A549 (cell line): ENCODE data around the gene NSD2. TPM values are rescaled to one million over a fixed set of nuclear protein-coding genes. Genes with fewer than 3 reads are reported as not detected.

Experiments used
- ATAC-seq, 2 experiments: fragments of 200-7000 bp in 1 of 2; fragments of >200 bp in 1 of 2; cut with Nextera tagmentation in 1 of 2; cut with Tn5 transposase in 1 of 2; 3 replicates each; pipeline versions ENCODE4 v1.8.0 to v1.9.1; 2018 to 2020; ENCODE audit warnings: mild to moderate bottlenecking in 1 of 2, moderate library complexity in 1 of 2
- CTCF ChIA-PET: fragments of 300-600 bp; sonication (Branson Sonifier 250); formaldehyde crosslinking; extraction: SDS; loops from one replicate; lab custom pipeline; 2021; ENCODE audit warnings: antibody characterized with exemption, inconsistent platforms; lab: Yijun Ruan, JAX
- POLR2A ChIA-PET: fragments of 350-600 bp; formaldehyde crosslinking; extraction: SDS; loops from one replicate; lab custom pipeline; 2021; ENCODE audit warnings: antibody characterized with exemption, inconsistent platforms; lab: Yijun Ruan, JAX
- DNase-seq, 2 experiments: peaks; one replicate each; pipeline versions ENCODE4 v3.0.0 to v3.0.0-alpha.2; 2011 to 2016; ENCODE audit warnings: low read depth in 1 of 2, low spot score in 1 of 2
- FAIRE-seq: peaks from 2 replicates; lab custom pipeline; 2011; peaks lifted over from hg19 to GRCh38; lab: Jason Lieb, UNC
- H3K27ac ChIP-seq, 2 experiments: fragments of >200 bp; sonication (Bioruptor Twin); formaldehyde crosslinking; 3 replicates each; pipeline ENCODE4 v1.5.1; 2016 to 2017
- H3K4me1 ChIP-seq: fragments of >200 bp; sonication (Bioruptor Twin); formaldehyde crosslinking; 3 replicates; pipeline ENCODE4 v1.6.1; 2016
- H3K4me2 ChIP-seq: fragments of >200 bp; sonication (Bioruptor Twin); formaldehyde crosslinking; 3 replicates; pipeline ENCODE4 v1.6.1; 2016
- H3K4me3 ChIP-seq: fragments of >200 bp; sonication (Bioruptor Twin); formaldehyde crosslinking; 3 replicates; pipeline ENCODE4 v1.5.1; 2016
- H3K9me3 ChIP-seq: fragments of >200 bp; sonication (Bioruptor Twin); formaldehyde crosslinking; 3 replicates; pipeline ENCODE4 v1.6.1; 2016
- BHLHE40 ChIP-seq: IDR thresholded peaks from 2 replicates; pipeline ENCODE4 v1.6.1; 2012; ENCODE audit warnings: low read depth, low read length, inconsistent platforms
- CTCF ChIP-seq: fragments of >200 bp; sonication (Bioruptor Twin); formaldehyde crosslinking; IDR thresholded peaks from 3 replicates; pipeline ENCODE4 v1.5.1; 2016
- E2F6 ChIP-seq: IDR thresholded peaks from 2 replicates; pipeline ENCODE4 v1.6.1; 2012; ENCODE audit warnings: low read depth, borderline replicate concordance
- EHMT2 ChIP-seq: fragments of 200-600 bp; sonication (generic); IDR thresholded peaks from 2 replicates; pipeline ENCODE4 v1.6.1; 2016; ENCODE audit warnings: antibody characterized with exemption, low read depth, mild to moderate bottlenecking, moderate library complexity
- ESRRA ChIP-seq: fragments of 150-350 bp; IDR thresholded peaks from 2 replicates; pipeline ENCODE4 v1.6.1; 2014; ENCODE audit warnings: mild to moderate bottlenecking, low read length, borderline replicate concordance
- HEYL ChIP-seq: fragments of 250-450 bp; sonication (Bioruptor Pico); IDR thresholded peaks from 2 replicates; pipeline ENCODE4 v1.8.0; 2021; ENCODE audit warnings: mild to moderate bottlenecking, moderate library complexity
- JUN ChIP-seq, 2 experiments: fragments of >200 bp; sonication (Bioruptor Twin); formaldehyde crosslinking; IDR thresholded peaks; 2 replicates in 1 of 2; 3 replicates in 1 of 2; pipeline ENCODE4 v1.6.1; 2016 to 2017
- KDM1A ChIP-seq: fragments of 200-600 bp; sonication (generic); IDR thresholded peaks from 2 replicates; pipeline ENCODE4 v1.6.1; 2016; ENCODE audit warnings: low read depth, mild to moderate bottlenecking
- KDM5A ChIP-seq: fragments of 200-600 bp; sonication (generic); IDR thresholded peaks from 2 replicates; pipeline ENCODE4 v1.6.1; 2016; ENCODE audit warnings: antibody characterized with exemption, mild to moderate bottlenecking
- MAX ChIP-seq: IDR thresholded peaks from 2 replicates; pipeline ENCODE4 v1.6.1; 2012
- NR3C1 ChIP-seq: fragments of >200 bp; sonication (Bioruptor Twin); formaldehyde crosslinking; IDR thresholded peaks from 3 replicates; pipeline ENCODE4 v1.6.1; 2017
- POLR2AphosphoS2 ChIP-seq: conservative IDR thresholded peaks from 2 replicates; pipeline ENCODE4 v1.6.1; 2012; ENCODE audit warnings: low read length, improper control_type of control experiment, inconsistent platforms
- RARB ChIP-seq: fragments of 250-450 bp; sonication (Bioruptor Pico); IDR thresholded peaks from 2 replicates; pipeline ENCODE4 v1.8.0; 2021; ENCODE audit warnings: mild to moderate bottlenecking, moderate library complexity
- REST ChIP-seq: fragments of 200-600 bp; sonication (generic); IDR thresholded peaks from 2 replicates; pipeline ENCODE4 v1.6.1; 2016; ENCODE audit warnings: antibody characterized with exemption, mild to moderate bottlenecking, moderate library complexity
- RNF2 ChIP-seq: fragments of 200-600 bp; sonication (generic); IDR thresholded peaks from 2 replicates; pipeline ENCODE4 v1.6.1; 2016; ENCODE audit warnings: low read depth, mild to moderate bottlenecking, antibody characterized with exemption, moderate library complexity, borderline replicate concordance
- SMC3 ChIP-seq: fragments of >200 bp; sonication (Bioruptor Twin); formaldehyde crosslinking; IDR thresholded peaks from 3 replicates; pipeline ENCODE4 v1.6.1; 2018; ENCODE audit warnings: inconsistent platforms
- SREBF2 ChIP-seq: fragments of 450-650 bp; IDR thresholded peaks from 2 replicates; pipeline ENCODE4 v1.6.1; 2014; ENCODE audit warnings: mild to moderate bottlenecking, moderate library complexity
- ZC3H11A ChIP-seq: fragments of 450-650 bp; IDR thresholded peaks from 2 replicates; pipeline ENCODE4 v1.6.1; 2014; ENCODE audit warnings: antibody characterized with exemption, mild to moderate bottlenecking
- WGBS: methylation state at CpG from one replicate; pipeline ENCODE4 v1.1.6; 2017; ENCODE audit errors: missing lambda C conversion rate; 5-methylcytosine and 5-hydroxymethylcytosine counted together
- polyA plus RNA-seq, 4 experiments: library from polyadenylated mRNA; depleted of rRNA in 3 of 4; stranded (reverse); fragments of >200 nt; fragmentation: RNase III in 1 of 4; extraction: RNeasy Plus Mini Kit Qiagen cat#74134 plus additional on column Dnase treatment in 1 of 4; gene quantifications; 2 replicates in 3 of 4; 3 replicates in 1 of 4; pipeline ENCODE4 v1.2.3, GENCODE V29; 2011 to 2017

NSD2 gene
- polyA plus RNA-seq, 2 of the 4 experiments (the other 2 are of a cell fraction): 43.8 to 49.3 TPM

- TF ChIP-seq RNF2: no peak
- TF ChIP-seq, all 56 proteins: peak for 0
Measured at GRCh38 chr4:1985294-1985693, 114.1 kb downstream of the NSD2 start (continued).

GRCh38 chr4:1985780-1986577, 114.8 kb downstream of the NSD2 start:
- ATAC-seq: no peak; a peak in 1 of 6 replicates
- POLR2A ChIA-PET: no interaction called here
- H3K4me3 ChIP-seq: no peak overlapping the region
- no peaks in the 10 kb centered on the region for H3K9me3 ChIP-seq
- no peak for DNase-seq
- FAIRE-seq: no peak
- H3K4me2 ChIP-seq: no peak overlapping the region
- TF ChIP-seq JUN (IDR thresholded peaks at IDR 0.05) (no peak), SREBF2 (no peak), MAX (no peak), BHLHE40 (no peak), EHMT2 (no peak), HEYL (CRISPR knock-in tag) (no peak), NR3C1 (no peak), POLR2AphosphoS2 (no peak), RNF2 (no peak), KDM1A (no peak), KDM5A (no peak), ZC3H11A (no peak), RARB (CRISPR knock-in tag) (no peak), ESRRA (no peak), E2F6 (no peak), SMC3 (no peak), CTCF (no peak), REST (no peak)
- H3K27ac ChIP-seq: no peak overlapping the region
- WGBS: 100% methylated on average over 7 of the region's 54 CpGs
- CTCF ChIA-PET: interaction anchor here (0.6 kb wide), 1 partner anchor 152 kb away, joined by 3 read pairs; no protein-coding TSS in a partner anchor
- H3K4me1 ChIP-seq: peaks cover 8% of the 10 kb centered on the region
